B cell (primary cell): ENCODE data around the gene BMP2K.

ENCODE experiments used
- CTCF ChIP-seq: fragments of 200-600 bp; IDR thresholded peaks from one replicate; pipeline ENCODE4 v1.8.0; 2022; ENCODE audit warnings: antibody characterized with exemption, mild to moderate bottlenecking
- EZH2 ChIP-seq: IDR thresholded peaks from 2 replicates; pipeline ENCODE4 v1.6.1; 2012; ENCODE audit warnings: borderline replicate concordance, low read depth, mild to moderate bottlenecking, moderate library complexity, low read length; ENCODE audit not compliant: insufficient read depth, poor library complexity, severe bottlenecking

GRCh38 chr4:78764498-78764961 lies 11.6 kb upstream of the BMP2K start:
- TF ChIP-seq EZH2 (no peak), CTCF (no peak)
